Neural progenitor cell (in vitro differentiated cells): ENCODE measurements around the gene BDKRB2.

Experiments used
- EZH2phosphoT487 ChIP-seq: fragments of 200-600 bp; sonication (generic); IDR thresholded peaks from 2 replicates; pipeline ENCODE4 v1.6.1; 2017; ENCODE audit warnings: antibody characterized with exemption
- TF ChIP-seq, protein P1 (sequence below): fragments of 200-600 bp; sonication (generic); IDR thresholded peaks from 2 replicates; pipeline ENCODE4 v1.5.1; 2017; ENCODE audit warnings: antibody characterized with exemption, mild to moderate bottlenecking

DNA sequence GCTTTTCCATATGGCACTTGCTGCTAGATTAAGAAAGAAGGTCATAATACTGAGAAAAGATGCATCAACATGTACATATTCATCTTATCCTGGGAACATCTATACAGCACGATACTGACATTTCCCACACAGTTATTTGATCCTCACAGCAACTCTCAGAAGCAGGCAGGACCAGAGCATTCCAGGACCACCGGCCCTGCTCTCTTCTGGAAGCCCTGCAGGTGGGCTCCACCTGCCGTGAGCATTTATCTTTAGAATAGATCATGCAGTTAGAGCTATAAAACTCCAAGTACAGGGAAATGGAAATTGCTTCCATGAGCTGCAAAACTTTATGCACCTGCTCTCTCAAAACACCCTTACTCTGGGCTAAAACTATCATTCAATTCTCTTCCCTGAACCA, 45.8 kb downstream of the BDKRB2 start:
- TF ChIP-seq, protein P1, sequence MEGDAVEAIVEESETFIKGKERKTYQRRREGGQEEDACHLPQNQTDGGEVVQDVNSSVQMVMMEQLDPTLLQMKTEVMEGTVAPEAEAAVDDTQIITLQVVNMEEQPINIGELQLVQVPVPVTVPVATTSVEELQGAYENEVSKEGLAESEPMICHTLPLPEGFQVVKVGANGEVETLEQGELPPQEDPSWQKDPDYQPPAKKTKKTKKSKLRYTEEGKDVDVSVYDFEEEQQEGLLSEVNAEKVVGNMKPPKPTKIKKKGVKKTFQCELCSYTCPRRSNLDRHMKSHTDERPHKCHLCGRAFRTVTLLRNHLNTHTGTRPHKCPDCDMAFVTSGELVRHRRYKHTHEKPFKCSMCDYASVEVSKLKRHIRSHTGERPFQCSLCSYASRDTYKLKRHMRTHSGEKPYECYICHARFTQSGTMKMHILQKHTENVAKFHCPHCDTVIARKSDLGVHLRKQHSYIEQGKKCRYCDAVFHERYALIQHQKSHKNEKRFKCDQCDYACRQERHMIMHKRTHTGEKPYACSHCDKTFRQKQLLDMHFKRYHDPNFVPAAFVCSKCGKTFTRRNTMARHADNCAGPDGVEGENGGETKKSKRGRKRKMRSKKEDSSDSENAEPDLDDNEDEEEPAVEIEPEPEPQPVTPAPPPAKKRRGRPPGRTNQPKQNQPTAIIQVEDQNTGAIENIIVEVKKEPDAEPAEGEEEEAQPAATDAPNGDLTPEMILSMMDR = no peak
- TF ChIP-seq EZH2phosphoT487 = no peak
